Measurements from ENCODE around the gene PDLIM5. TPM values are rescaled to one million over a fixed set of nuclear protein-coding genes. Genes with fewer than 3 reads are reported as not detected.
A peak's percentile ranks its signal among the peaks of the same experiment; 100 is the strongest.
"Not testable (repeated sequence)": the region's sequence is repeated elsewhere in the genome, so short reads cannot be mapped to it uniquely, and the experiment has no call there.

PDLIM5 gene
- total and polyA plus RNA-seq, 5 experiments from 2014 or later = 29.1 to 46.3 (median 33.6) TPM

DNA sequence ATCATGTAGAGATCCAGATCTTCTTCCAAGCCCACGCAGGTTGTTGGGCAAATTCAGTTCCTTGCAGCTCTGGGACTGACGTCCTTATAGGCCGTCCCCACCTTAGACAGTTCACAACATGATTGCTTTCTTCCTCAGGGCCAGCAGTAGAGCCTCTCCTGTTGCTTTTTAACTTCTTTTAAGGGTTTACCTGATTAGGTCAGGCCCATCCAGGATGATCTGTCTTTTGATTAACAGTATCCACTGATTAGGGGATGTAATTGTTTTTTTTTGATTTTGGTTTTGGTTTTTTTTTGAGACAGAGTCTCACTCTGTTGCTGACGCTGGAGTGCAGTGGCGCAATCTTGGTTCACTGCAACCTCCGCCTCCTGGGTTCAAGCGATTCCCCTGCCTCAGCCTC, 197.0 kb downstream of the PDLIM5 start:
- H3K36me3 Mint-ChIP-seq = peaks cover 14 to 26% (median 22%) of the 10 kb centered on the region in 3 donors
- no peaks in the 10 kb centered on the region for H3K4me1 Mint-ChIP-seq
- no peak overlapping the region for H3K4me3 Mint-ChIP-seq
- POLR2A ChIA-PET = no interaction called here
- ATAC-seq = no peak
- H3K27me3 Mint-ChIP-seq = no peaks in the 10 kb centered on the region
- no peak for DNase-seq
- no peaks in the 10 kb centered on the region for H3K9me3 Mint-ChIP-seq
- H3K27ac Mint-ChIP-seq = peak overlapping the region in 1 of 10 donors; percentile 4

DNA sequence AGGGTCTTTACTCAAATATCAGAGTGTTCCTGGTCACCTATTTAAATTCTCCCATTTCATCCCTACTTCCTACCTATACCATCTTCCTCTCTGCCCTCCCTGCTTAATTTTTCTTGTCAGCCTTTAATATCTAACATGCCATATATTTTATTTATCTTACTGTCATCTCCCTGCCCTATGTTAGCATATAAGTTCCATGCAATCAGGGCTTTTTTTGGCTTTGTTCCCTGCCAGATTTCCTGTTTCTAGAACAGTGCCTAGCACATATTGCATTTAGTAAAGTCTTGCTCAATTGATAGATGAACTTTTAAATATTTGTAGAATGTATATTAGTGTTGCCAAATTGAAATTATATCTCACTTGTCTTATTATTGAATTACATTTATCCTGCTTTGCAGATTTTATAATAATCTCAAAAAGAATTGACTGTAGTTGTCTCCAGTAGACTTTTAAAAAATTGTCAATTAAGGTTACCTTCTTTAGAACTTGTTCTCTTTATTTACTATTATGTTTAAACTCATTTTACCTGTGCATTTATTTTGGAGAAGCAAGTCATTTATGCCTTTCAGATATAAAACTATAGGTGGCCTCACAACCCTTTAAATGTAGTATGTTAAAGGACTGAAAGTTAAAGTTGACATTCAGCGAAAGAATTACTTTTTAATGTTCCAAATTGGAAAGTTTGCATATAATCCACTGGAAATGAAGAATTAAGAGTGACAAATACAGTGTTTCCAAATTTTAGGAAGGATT, 197.8 kb downstream of the PDLIM5 start:
- Mint-ChIP-seq H3K4me3 (no peak overlapping the region), H3K4me1 (no peaks in the 10 kb centered on the region), H3K27me3 (no peaks in the 10 kb centered on the region), H3K36me3 (peaks cover 18 to 22% (median 22%) of the 10 kb centered on the region in 3 donors), H3K9me3 (no peaks in the 10 kb centered on the region), H3K27ac (no peak overlapping the region)
- ATAC-seq (no peak), DNase-seq (no peak)
- POLR2A ChIA-PET = no interaction called here

DNA sequence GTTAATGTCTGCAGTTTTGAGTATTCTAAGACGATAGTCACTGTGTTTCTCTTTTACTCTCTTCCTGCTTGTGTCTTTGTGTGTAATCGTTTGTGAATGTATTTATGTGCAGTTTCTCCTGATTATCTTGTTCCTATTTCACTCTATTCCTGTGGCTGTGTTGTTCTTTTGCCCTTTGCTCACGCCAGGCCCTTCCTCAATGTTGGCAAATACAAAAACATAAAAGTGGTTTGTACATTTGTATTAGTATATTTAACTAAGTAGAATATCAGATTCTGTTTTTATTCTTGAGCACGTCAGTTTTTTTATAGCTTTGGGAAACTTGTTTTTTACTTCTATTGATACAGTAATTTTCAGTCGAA, 198.4 kb downstream of the PDLIM5 start:
- no peak overlapping the region for H3K4me3 Mint-ChIP-seq

DNA sequence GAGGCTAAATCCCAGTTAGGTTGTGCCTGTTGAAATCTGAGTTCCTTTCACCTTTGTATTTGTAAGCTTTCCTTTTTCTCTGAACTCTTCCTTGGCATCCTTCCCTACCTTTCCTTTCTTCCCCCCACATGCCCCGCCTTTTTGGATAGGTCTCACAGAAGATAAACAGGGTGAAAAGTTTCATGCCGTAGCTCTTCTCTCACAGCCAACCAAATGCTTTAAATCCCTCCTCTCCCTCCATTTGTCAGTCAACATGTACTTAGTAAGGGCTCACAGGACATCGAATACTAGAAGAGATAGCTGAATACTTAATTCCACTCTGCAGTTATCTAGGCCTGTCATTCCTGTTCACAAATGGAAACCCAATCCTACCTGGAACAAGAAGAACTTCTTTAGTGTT, 198.9 kb downstream of the PDLIM5 start:
- DNase-seq (no peak), ATAC-seq (no peak)
- H3K36me3 Mint-ChIP-seq = peaks cover 13 to 23% (median 14%) of the 10 kb centered on the region in 3 donors
- H3K27ac Mint-ChIP-seq = peak overlapping the region in 2 of 10 donors; percentile 40 to 64
- no peaks in the 10 kb centered on the region for H3K9me3 Mint-ChIP-seq
- no peaks in the 10 kb centered on the region for H3K4me1 Mint-ChIP-seq
- H3K27me3 Mint-ChIP-seq = no peaks in the 10 kb centered on the region
- POLR2A ChIA-PET = no interaction called here
- H3K4me3 Mint-ChIP-seq = no peak overlapping the region

More for the DNA sequence above, 198.4 kb downstream of the PDLIM5 start:
- POLR2A ChIA-PET = no interaction called here
- Mint-ChIP-seq H3K4me1 (no peaks in the 10 kb centered on the region), H3K9me3 (no peaks in the 10 kb centered on the region), H3K27ac (no peak overlapping the region), H3K36me3 (peaks cover 18 to 23% (median 19%) of the 10 kb centered on the region in 3 donors), H3K27me3 (no peaks in the 10 kb centered on the region)
- ATAC-seq = no peak
- DNase-seq = no peak

DNA sequence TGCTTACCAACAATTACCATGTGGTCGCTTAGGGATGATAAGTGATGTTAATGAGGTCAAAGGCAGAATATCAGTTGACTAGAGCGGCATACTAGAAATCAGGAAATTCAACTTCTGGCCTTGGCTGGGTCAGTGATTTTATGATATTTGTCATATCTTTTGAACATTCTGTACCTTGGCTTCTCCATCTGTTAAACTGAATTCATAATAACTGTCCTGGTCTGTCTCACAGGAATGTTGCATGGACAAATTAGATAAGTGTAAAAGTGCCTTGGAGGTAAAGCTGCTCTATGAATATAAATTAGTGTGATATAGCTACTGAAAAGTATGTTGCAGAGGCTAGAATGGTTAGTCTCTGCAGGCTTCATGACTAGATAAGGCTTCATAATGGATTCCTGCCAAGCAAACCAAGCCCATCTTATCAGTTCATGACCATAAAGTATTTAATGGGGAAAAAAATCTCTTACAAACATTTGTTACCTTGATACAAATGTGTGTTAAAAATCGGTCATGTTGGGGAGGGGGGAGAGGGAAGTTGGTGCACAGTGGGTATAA, 201.4 kb downstream of the PDLIM5 start:
- Mint-ChIP-seq H3K4me3 (no peak overlapping the region), H3K36me3 (peaks cover 7 to 24% (median 21%) of the 10 kb centered on the region in 3 donors), H3K27ac (no peak overlapping the region), H3K27me3 (no peaks in the 10 kb centered on the region), H3K4me1 (no peaks in the 10 kb centered on the region), H3K9me3 (no peaks in the 10 kb centered on the region)
- ATAC-seq (no peak), DNase-seq (no peak)
- POLR2A ChIA-PET = no interaction called here

DNA sequence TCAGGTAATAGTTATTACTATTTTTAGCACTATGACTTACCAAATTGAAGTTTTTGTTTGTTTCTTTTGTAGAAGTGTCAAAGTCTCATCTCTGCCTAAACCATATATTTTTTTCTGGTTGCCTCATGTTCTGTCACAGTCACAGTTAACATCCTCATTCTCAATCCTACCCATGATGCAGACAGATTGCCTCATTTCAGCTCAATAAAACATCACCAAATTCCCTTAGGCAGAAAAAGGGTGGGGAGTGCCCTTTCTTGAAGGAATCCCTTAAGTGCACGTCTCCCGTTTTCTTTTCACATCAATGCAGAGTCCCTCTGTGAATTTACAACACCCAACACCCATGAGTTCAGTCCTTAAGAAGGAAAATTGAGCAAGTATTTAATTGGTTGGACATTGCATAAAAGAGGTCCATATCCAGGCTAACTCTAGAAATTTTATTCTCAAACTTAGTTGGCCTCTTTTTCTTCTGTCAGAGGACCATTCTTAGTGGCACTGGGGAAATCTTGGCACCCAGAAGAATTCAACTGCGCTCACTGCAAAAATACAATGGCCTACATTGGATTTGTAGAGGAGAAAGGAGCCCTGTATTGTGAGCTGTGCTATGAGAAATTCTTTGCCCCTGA, 202.4 kb downstream of the PDLIM5 start:
- POLR2A ChIA-PET = no interaction called here
- Mint-ChIP-seq H3K9me3 (no peaks in the 10 kb centered on the region), H3K4me1 (no peaks in the 10 kb centered on the region), H3K27ac (no peak overlapping the region), H3K27me3 (no peaks in the 10 kb centered on the region), H3K36me3 (peaks cover 7 to 32% (median 26%) of the 10 kb centered on the region in 3 donors), H3K4me3 (no peak overlapping the region)
- ATAC-seq = no peak
- DNase-seq = no peak

DNA sequence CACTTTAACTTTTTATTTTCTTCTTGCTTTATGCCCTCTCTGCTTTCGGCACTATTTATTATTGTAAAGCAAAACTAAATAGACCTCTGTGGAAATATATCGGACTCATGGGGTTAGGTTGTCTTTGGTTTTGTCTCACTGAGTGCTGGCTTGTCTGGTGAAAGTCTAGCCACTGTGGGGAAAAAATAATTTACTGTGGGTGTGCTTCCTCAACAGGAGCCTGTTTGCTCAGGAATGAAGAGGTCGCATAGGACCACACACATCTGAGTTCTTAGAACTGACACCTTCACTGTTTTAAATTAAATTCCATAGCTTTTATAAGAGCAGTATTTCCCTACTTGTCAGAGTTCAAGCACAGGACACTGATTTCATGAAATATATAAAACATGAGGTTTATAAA, 203.0 kb downstream of the PDLIM5 start:
- no peaks in the 10 kb centered on the region for H3K27me3 Mint-ChIP-seq
- H3K36me3 Mint-ChIP-seq = peaks cover 7 to 34% (median 27%) of the 10 kb centered on the region in 3 donors
- no peak overlapping the region for H3K27ac Mint-ChIP-seq
- no peak for DNase-seq
- POLR2A ChIA-PET = no interaction called here
- H3K4me3 Mint-ChIP-seq = no peak overlapping the region
- H3K9me3 Mint-ChIP-seq = no peaks in the 10 kb centered on the region
- H3K4me1 Mint-ChIP-seq = no peaks in the 10 kb centered on the region
- ATAC-seq = no peak

DNA sequence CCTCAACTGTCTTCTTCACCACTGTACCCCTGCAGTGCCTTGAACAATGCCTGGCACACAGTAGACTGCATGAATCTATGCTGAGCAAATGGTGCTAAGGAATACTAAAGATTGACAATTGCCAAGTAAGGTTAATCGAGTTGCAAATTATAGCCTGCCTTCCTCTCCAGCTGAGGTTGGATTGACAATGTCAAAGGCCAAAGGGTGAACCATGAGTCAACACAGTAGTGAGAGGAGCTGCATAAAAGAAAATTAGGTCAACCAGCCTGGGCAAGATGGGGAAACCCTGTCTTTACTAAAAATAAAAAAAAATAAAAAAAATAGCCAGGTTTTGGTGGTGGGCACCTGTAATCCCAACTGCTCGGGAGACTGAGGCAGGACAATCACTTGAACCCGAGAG, 208.9 kb downstream of the PDLIM5 start:
- ATAC-seq (no peak), DNase-seq (no peak)
- Mint-ChIP-seq H3K27me3 (no peaks in the 10 kb centered on the region), H3K4me3 (no peak overlapping the region), H3K4me1 (peaks cover 0 to 2% (median 0%) of the 10 kb centered on the region in 4 donors), H3K36me3 (peaks cover 5 to 48% (median 48%) of the 10 kb centered on the region in 3 donors), H3K27ac (no peak overlapping the region), H3K9me3 (no peaks in the 10 kb centered on the region)
- POLR2A ChIA-PET = no interaction called here

DNA sequence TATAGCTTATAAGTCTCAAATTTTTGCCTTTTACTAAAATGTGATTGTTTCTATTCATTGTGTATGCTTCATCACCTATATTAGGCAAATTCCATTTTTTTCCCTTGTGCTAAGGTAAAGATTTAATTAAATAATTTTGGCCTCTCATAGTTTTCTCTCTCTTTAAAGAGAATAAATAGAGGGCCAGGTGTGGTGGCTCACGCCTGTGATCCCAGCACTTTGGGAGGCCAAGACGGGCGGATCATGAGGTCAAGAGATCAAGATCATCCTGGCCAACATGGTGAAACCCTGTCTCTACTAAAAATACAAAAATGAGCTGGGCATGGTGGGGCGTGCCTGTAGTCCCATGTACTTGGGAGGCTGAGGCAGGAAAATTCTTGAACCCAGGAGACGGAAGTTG, 213.3 kb downstream of the PDLIM5 start:
- ATAC-seq, H3K4me1 Mint-ChIP-seq, POLR2A ChIA-PET, H3K4me3 Mint-ChIP-seq, H3K9me3 Mint-ChIP-seq, DNase-seq, H3K27me3 Mint-ChIP-seq: not testable (repeated sequence)
- Mint-ChIP-seq H3K27ac (peak overlapping the region in 1 of 10 donors; percentile 56), H3K36me3 (peaks cover 3 to 44% (median 30%) of the 10 kb centered on the region in 3 donors)

DNA sequence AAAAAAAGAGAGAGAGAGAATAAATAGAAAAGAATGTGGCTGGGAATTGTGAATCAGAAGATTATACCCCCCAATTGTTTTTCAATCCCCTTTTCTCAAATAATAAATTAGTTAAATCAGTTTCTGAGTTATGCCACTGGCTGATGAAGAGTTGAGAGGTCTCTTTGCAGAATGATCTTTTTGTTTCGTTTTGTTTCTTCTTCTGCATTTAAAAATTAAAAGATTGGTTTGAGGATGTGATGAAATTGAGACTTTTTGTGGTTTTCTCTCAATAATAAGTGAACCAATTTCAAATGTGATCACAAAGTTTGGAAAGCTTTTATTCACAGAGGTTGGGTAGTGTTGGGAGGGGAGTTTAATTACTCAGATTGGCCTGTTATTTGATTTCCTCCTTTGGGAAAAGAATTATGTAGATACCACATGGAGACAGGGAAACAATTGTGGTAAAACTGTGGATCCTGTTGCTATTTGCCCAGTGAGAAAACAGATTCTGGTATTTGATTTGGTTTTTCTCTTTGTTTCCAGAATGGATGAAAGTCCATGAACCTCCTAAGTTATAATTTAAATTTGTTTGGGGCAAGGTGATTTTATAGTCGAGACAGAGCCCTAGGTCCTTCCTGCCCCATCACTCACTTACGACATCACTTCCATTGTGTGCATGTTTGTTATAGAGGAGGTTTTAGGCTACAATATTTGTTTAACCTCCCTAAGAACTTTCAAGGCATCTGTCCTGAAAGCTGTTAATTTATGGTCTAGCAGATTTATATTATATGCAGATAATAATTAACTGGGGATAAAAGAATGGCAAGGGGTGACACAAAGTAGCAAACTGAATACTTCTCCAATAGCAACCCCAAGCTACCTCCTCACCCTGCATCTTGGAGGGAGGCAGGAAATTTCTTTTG, 214.0 kb downstream of the PDLIM5 start:
- no peaks in the 10 kb centered on the region for H3K9me3 Mint-ChIP-seq
- DNase-seq (no peak), ATAC-seq (no peak)
- H3K27ac Mint-ChIP-seq = no peak overlapping the region
- peaks cover 0 to 39% (median 27%) of the 10 kb centered on the region in 3 donors for H3K36me3 Mint-ChIP-seq
- H3K27me3 Mint-ChIP-seq = no peaks in the 10 kb centered on the region
- POLR2A ChIA-PET = no interaction called here
- H3K4me1 Mint-ChIP-seq = no peaks in the 10 kb centered on the region
- no peak overlapping the region for H3K4me3 Mint-ChIP-seq

DNA sequence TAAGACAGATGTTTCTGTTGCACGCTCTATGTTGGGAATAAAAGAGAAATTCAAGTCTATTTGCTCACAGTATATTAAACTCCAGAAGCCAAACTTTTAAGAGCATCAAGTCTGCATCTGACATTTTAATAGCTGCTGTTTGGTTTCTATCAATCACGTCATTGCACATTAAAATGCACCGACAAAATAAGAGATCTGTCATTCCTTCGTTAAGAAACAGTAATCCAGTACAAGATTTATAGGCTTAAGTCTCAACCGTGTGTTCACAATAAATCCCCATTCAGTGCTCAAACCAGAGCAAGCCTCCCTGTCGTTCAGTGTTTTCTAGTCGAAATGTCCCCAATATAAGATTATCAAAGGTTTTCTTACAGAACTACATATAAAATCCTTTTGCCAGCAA, 217.0 kb downstream of the PDLIM5 start:
- DNase-seq = no peak
- peaks cover 0 to 23% (median 10%) of the 10 kb centered on the region in 3 donors for H3K36me3 Mint-ChIP-seq
- POLR2A ChIA-PET = no interaction called here

DNA sequence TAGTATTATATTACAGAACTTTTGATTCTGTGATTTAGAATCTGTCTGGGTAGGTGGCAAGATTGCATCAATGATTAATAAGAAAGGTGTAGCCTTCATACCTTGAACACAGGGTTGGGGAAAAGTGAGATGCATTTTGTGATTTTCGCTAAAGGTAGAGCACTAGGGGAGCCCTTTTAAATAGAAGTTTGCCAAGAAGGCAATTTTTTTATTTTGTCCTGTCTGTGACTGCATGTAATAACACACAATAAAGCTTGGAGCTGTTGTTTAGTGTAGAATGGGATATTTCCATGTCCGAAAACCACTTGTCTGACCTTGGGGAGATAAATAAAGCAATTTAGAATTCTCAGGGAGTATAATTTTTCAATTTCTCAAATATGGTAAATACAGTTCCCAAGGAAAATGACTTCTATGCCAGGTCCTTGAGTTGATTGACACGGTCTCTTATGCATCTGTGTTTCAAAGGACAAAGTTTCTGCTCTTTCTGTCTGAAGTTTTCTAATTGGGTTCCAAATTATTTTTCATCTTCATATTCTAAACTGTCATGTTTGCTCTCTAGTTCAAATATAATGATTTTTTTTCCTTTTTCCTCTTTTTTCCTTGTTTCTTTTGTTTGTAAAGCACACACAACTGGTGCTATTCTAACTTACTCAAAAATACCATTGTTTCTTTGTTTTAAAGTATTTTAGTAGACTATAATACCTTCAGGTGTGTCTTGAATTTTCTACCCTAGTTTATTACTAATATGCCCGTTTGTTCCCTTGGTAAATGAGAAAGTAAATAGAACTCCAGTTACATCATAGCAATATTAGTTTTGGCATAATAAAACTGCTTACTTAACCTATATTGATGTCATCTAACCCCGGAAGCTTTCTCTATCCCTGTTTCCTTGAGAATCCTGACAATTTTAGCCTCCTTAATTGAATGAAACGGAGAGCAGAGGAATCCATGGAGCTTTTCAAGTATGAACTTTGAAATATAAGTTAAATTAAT, 218.2 kb downstream of the PDLIM5 start:
- H3K4me3 Mint-ChIP-seq = no peak overlapping the region
- no peak overlapping the region for H3K27ac Mint-ChIP-seq
- POLR2A ChIA-PET = no interaction called here
- H3K4me1 Mint-ChIP-seq = no peaks in the 10 kb centered on the region
- H3K9me3 Mint-ChIP-seq = no peaks in the 10 kb centered on the region
- H3K36me3 Mint-ChIP-seq = peaks cover 0 to 19% (median 5%) of the 10 kb centered on the region in 3 donors
- no peak for DNase-seq
- no peak for ATAC-seq
- H3K27me3 Mint-ChIP-seq = no peaks in the 10 kb centered on the region

More for the DNA sequence above, 217.0 kb downstream of the PDLIM5 start:
- H3K9me3 Mint-ChIP-seq = no peaks in the 10 kb centered on the region
- H3K27ac Mint-ChIP-seq = no peak overlapping the region
- ATAC-seq = no peak
- no peak overlapping the region for H3K4me3 Mint-ChIP-seq
- H3K4me1 Mint-ChIP-seq = no peaks in the 10 kb centered on the region
- H3K27me3 Mint-ChIP-seq = no peaks in the 10 kb centered on the region
